HG03439 (cell line): ENCODE data around the gene LRFN3.
"Not testable (repeated sequence)": the region's sequence is repeated elsewhere in the genome, so short reads cannot be mapped to it uniquely, and the experiment has no call there.

Experiments used
- ATAC-seq: cut with Tn5 transposase; IDR thresholded peaks from one replicate; pipeline ENCODE4 v1.9.1; 2021; ENCODE audit warnings: mild to moderate bottlenecking, moderate library complexity; ENCODE audit not compliant: unreplicated experiment

LRFN3 gene

GRCh38 chr19:35963514-35963913 is 27.3 kb downstream of the LRFN3 start:
- no peak for ATAC-seq

GRCh38 chr19:35966771-35967170 is 30.6 kb downstream of the LRFN3 start:
- ATAC-seq = no peak

GRCh38 chr19:35973487-35973886 is 37.3 kb downstream of the LRFN3 start:
- no peak for ATAC-seq

GRCh38 chr19:35975608-35976214 is 39.5 kb downstream of the LRFN3 start:
- ATAC-seq = no peak

GRCh38 chr19:35977446-35978222 is 41.5 kb downstream of the LRFN3 start:
- no peak for ATAC-seq

- ATAC-seq = no peak
Observed at GRCh38 chr19:35978271-35978670, 42.1 kb downstream of the LRFN3 start.

GRCh38 chr19:35978832-35979365 is 42.7 kb downstream of the LRFN3 start:
- no peak for ATAC-seq

GRCh38 chr19:35980997-35981396 is 44.8 kb downstream of the LRFN3 start:
- ATAC-seq = not testable (repeated sequence)

GRCh38 chr19:35983177-35983576 is 47.0 kb downstream of the LRFN3 start:
- no peak for ATAC-seq

- ATAC-seq = no peak
Observed at GRCh38 chr19:35986111-35986510, 49.9 kb downstream of the LRFN3 start.

GRCh38 chr19:35986664-35987570 is 50.7 kb downstream of the LRFN3 start:
- ATAC-seq = no peak

- no peak for ATAC-seq
Observed at GRCh38 chr19:35987571-35987896, 51.4 kb downstream of the LRFN3 start.

GRCh38 chr19:35988824-35989223 is 52.6 kb downstream of the LRFN3 start:
- ATAC-seq = no peak

- ATAC-seq = no peak
Observed at GRCh38 chr19:35990156-35990555, 54.0 kb downstream of the LRFN3 start.

- no peak for ATAC-seq
Observed at GRCh38 chr19:35990771-35991730, 54.9 kb downstream of the LRFN3 start.

GRCh38 chr19:35991731-35992450 is 55.7 kb downstream of the LRFN3 start:
- ATAC-seq = no peak

- ATAC-seq = no peak
Observed at GRCh38 chr19:35992907-35993765, 57.0 kb downstream of the LRFN3 start.

GRCh38 chr19:35993923-35994598 is 57.9 kb downstream of the LRFN3 start:
- no peak for ATAC-seq
